ENCODE results near the gene ACOXL. TPM values are rescaled to one million over a fixed set of nuclear protein-coding genes. Genes with fewer than 3 reads are reported as not detected.
A peak's percentile ranks its signal among the peaks of the same experiment; 100 is the strongest.

ACOXL gene
- total and polyA plus RNA-seq, 2 of the 8 experiments (the other 6 are each of a cell fraction or from before 2014, with no cell fraction given), result 11.4 to 20.6 TPM

DNA sequence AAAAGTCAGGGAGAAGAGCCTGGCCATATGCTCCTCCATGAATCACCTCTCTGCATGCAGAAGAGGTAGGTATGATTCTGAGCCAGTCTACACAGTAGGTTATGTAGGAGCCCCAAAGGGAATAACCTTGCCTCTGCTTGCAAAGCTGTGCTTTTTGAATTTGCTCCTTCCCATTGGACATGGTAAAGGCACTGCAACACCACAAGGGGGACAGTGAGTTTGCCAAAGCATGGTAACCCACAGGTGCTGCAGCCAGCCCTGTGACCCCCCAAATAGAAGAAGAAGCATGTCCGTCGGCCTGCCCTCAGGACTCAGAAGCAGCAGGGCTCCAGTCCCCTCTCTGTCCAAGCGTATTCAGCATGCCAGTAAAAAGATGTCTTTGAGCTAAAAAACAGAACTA lies 337.3 kb downstream of the ACOXL start:
- Histone ChIP-seq H4K91ac (replicated peaks; ENCODE audit: insufficient read length, low read length) (no peak overlapping the region), H3K18ac (ENCODE audit: extremely low read depth, low read length) (no peak overlapping the region), H2BK12ac (ENCODE audit: low read depth, low read length) (no peak overlapping the region), H3K79me2 (ENCODE audit: control insufficient read depth in 1 of 2, insufficient read depth in 2 of 2, low read length in 2 of 2) (no peaks in the 10 kb centered on the region), H3K4me1 (replicated peaks in 1 of 4; ENCODE audit: control insufficient read depth in 3 of 4, insufficient read depth in 4 of 4, low read length in 3 of 4) (peaks cover 0 to 5% (median 2%) of the 10 kb centered on the region in 4 experiments; a peak in 3 of 7 replicates), H2AK5ac (ENCODE audit: low read depth, low read length) (no peak overlapping the region), H3K23ac (ENCODE audit: insufficient read length) (no peak overlapping the region), H3K4ac (replicated peaks; ENCODE audit: insufficient read length, low read depth, low read length) (no peak overlapping the region), H3K4me3 (ENCODE audit: extremely low read depth in 1 of 4, insufficient read depth in 2 of 4, low read depth in 3 of 4, low read length in 4 of 4) (no peak overlapping the region), H2BK15ac (ENCODE audit: low read length) (no peak overlapping the region), H3K9ac (replicated peaks in 1 of 4; ENCODE audit: extremely low read depth in 1 of 4, low read depth in 3 of 4, low read length in 3 of 4) (no peak overlapping the region), H3K27ac (ENCODE audit: low read depth, low read length) (no peak overlapping the region), H2BK120ac (replicated peaks; ENCODE audit: low read depth, low read length) (no peak overlapping the region), H4K20me1 (replicated peaks in 1 of 2; ENCODE audit: control insufficient read depth in 1 of 2, insufficient read depth in 2 of 2, low read length in 2 of 2) (no peaks in the 10 kb centered on the region), H2BK20ac (ENCODE audit: low read length) (no peak overlapping the region), H3K4me2 (ENCODE audit: insufficient read depth in 1 of 2, low read depth in 2 of 2, low read length in 2 of 2) (no peak overlapping the region), H3K56ac (replicated peaks; ENCODE audit: insufficient read length, low read depth, low read length) (no peak overlapping the region), H2AFZ (ENCODE audit: low read length) (no peak overlapping the region), H3K27me3 (replicated peaks in 1 of 4; ENCODE audit: control insufficient read depth in 3 of 4, extremely low read depth in 1 of 4, insufficient read depth in 3 of 4, low read length in 3 of 4) (no peaks in the 10 kb centered on the region), H3K79me1 (ENCODE audit: low read depth, low read length) (no peaks in the 10 kb centered on the region), H3K36me3 (ENCODE audit: control insufficient read depth in 2 of 4, insufficient read depth in 4 of 4, low read length in 3 of 4) (no peaks in the 10 kb centered on the region; a peak in 1 of 8 replicates), H4K5ac (ENCODE audit: insufficient read length, low read depth, low read length) (no peak overlapping the region), H3K9me3 (ENCODE audit: insufficient read depth in 2 of 2, low read depth in 1 of 2, low read length in 1 of 2) (peaks cover 7% of the 10 kb centered on the region in 2 experiments; a peak in 3 of 4 replicates), H2BK5ac (ENCODE audit: low read depth, low read length) (no peak overlapping the region), H3K14ac (ENCODE audit: insufficient read length) (no peak overlapping the region), H3K23me2 (ENCODE audit: low read depth, low read length) (no peaks in the 10 kb centered on the region), H4K8ac (ENCODE audit: extremely low read depth, insufficient read depth, low read length) (no peak overlapping the region)
- POLR2A ChIA-PET (ENCODE audit: partially characterized antibody), result no interaction called here
- TF ChIP-seq MAFK (IDR thresholded peaks at IDR 0.05; ENCODE audit: low read depth, low read length) (no peak), CTCF (IDR thresholded peaks at IDR 0.05; ENCODE audit: control extremely low read depth in 1 of 3, insufficient read depth in 1 of 3, low read depth in 1 of 3, low read length in 3 of 3) (peak; percentile 29 to 65 (median 54); a peak in 3 of 4 replicates), RAD21 (IDR thresholded peaks at IDR 0.05 in 1 of 2, conservative IDR thresholded peaks at IDR 0.05 in 1 of 2; ENCODE audit: low read depth in 2 of 2, low read length in 2 of 2) (peak; percentile 31 to 53; a peak in 2 of 4 replicates)
- FAIRE-seq (no peak), DNase-seq (ENCODE audit: low read depth in 1 of 2, low spot score in 2 of 2) (no peak)
- CTCF ChIA-PET (ENCODE audit: partially characterized antibody), result interaction anchor here (0.8 to 2.8 kb wide), 20 partner anchors 9 to 622 kb away, joined by 3 to 9 read pairs (median 5); no protein-coding TSS in a partner anchor
- 100% methylated on average over 3 of the region's 3 CpGs; no CpG with 5 or more reads in 1 of the 2 experiments for WGBS, 2 experiments (ENCODE audit: extremely low coverage in 1 of 2, insufficient coverage in 1 of 2, insufficient read length in 1 of 2, insufficient replicate concordance in 2 of 2, low coverage in 1 of 2, low lambda C conversion rate in 2 of 2, missing lambda C conversion rate in 1 of 2)
